Globus pallidus (tissue), 1 donor: ENCODE measurements around the gene ICAM4.
"Not testable (repeated sequence)": the region's sequence is repeated elsewhere in the genome, so short reads cannot be mapped to it uniquely, and the experiment has no call there.

ENCODE experiments used
- DNase-seq: peaks from one replicate; pipeline ENCODE4 v3.0.0-alpha.2; 2015; ENCODE audit warnings: low spot score

Gene ICAM4

GRCh38 chr19:10318807-10319682 lies 32.3 kb downstream of the ICAM4 start:
- DNase-seq: no peak

GRCh38 chr19:10320602-10321416 lies 34.1 kb downstream of the ICAM4 start:
- no peak for DNase-seq

GRCh38 chr19:10321417-10321797 lies 34.7 kb downstream of the ICAM4 start:
- no peak for DNase-seq

GRCh38 chr19:10321874-10322835 lies 35.4 kb downstream of the ICAM4 start:
- no peak for DNase-seq

- no peak for DNase-seq
These were observed 39.0 kb downstream of the ICAM4 start for GRCh38 chr19:10325732-10326131.

GRCh38 chr19:10327793-10328192 lies 41.0 kb downstream of the ICAM4 start:
- DNase-seq: no peak

- no peak for DNase-seq
These were observed 42.0 kb downstream of the ICAM4 start for GRCh38 chr19:10328558-10329429.

GRCh38 chr19:10329555-10329954 lies 42.8 kb downstream of the ICAM4 start:
- no peak for DNase-seq

- no peak for DNase-seq
These were observed 45.6 kb downstream of the ICAM4 start for GRCh38 chr19:10332158-10332964.

- peak; percentile 97 for DNase-seq
These were observed 46.4 kb downstream of the ICAM4 start, which contains the start of gene RAVER1 for GRCh38 chr19:10332965-10333757. RAVER1 (minus strand) TSS chr19:10333529; CDS start chr19:10333507, 22 bp downstream.

- DNase-seq: no peak
These were observed 47.2 kb downstream of the ICAM4 start for GRCh38 chr19:10333758-10334587.

GRCh38 chr19:10334588-10335351 lies 48.0 kb downstream of the ICAM4 start:
- peak; percentile 73 for DNase-seq

GRCh38 chr19:10335352-10335985 lies 48.7 kb downstream of the ICAM4 start:
- no peak for DNase-seq

GRCh38 chr19:10336725-10337124 lies 50.0 kb downstream of the ICAM4 start:
- not testable (repeated sequence) for DNase-seq
